T-helper 2 cell (primary cell): ENCODE data around the gene USP35.
A peak's percentile ranks its signal among the peaks of the same experiment; 100 is the strongest.

ENCODE experiments used
- DNase-seq, 5 experiments: peaks; one replicate each; pipeline versions ENCODE4 v3.0.0 to v3.0.0-alpha.2; 2012 to 2022

Gene USP35

GRCh38 chr11:78237293-78238046, 48.8 kb downstream of the USP35 start:
- no peak for DNase-seq

GRCh38 chr11:78239781-78240180, 51.1 kb downstream of the USP35 start:
- no peak for DNase-seq

GRCh38 chr11:78241475-78241874, 52.8 kb downstream of the USP35 start:
- DNase-seq = no peak

GRCh38 chr11:78244080-78244479, 55.4 kb downstream of the USP35 start:
- no peak for DNase-seq

- DNase-seq = peak in 1 of 5 experiments; percentile 41
These were observed 56.0 kb downstream of the USP35 start for GRCh38 chr11:78244546-78245255.

GRCh38 chr11:78248191-78248590, 59.5 kb downstream of the USP35 start:
- DNase-seq = no peak

- no peak for DNase-seq
These were observed 60.2 kb downstream of the USP35 start for GRCh38 chr11:78248903-78249302.

- DNase-seq = no peak
These were observed 61.4 kb downstream of the USP35 start for GRCh38 chr11:78250099-78250498.

- no peak for DNase-seq
These were observed 62.5 kb downstream of the USP35 start for GRCh38 chr11:78251083-78251775.

GRCh38 chr11:78253797-78254196, 65.1 kb downstream of the USP35 start:
- DNase-seq = no peak

GRCh38 chr11:78254268-78254667, 65.5 kb downstream of the USP35 start:
- DNase-seq = no peak

- no peak for DNase-seq
These were observed 67.2 kb downstream of the USP35 start for GRCh38 chr11:78255919-78256318.

GRCh38 chr11:78256962-78257361, 68.2 kb downstream of the USP35 start:
- DNase-seq = no peak

GRCh38 chr11:78257654-78258053, 68.9 kb downstream of the USP35 start:
- DNase-seq = no peak

GRCh38 chr11:78259777-78260487, 71.2 kb downstream of the USP35 start:
- no peak for DNase-seq

- DNase-seq = no peak
These were observed 72.6 kb downstream of the USP35 start for GRCh38 chr11:78261367-78261766.

GRCh38 chr11:78261828-78262227, 73.1 kb downstream of the USP35 start:
- DNase-seq = no peak

GRCh38 chr11:78262238-78262637, 73.5 kb downstream of the USP35 start:
- no peak for DNase-seq

- no peak for DNase-seq
These were observed 74.0 kb downstream of the USP35 start for GRCh38 chr11:78262691-78263090.
